Central memory CD8-positive, alpha-beta T cell (primary cell): ENCODE data around the gene HSD11B2.

Experiments used
- ATAC-seq: fragments of 150-1000 bp; cut with Tn5 transposase; replicated peaks from 2 replicates; pipeline ENCODE4 v1.10.0; 2022; ENCODE audit warnings: mild to moderate bottlenecking, moderate FRiP score, moderate number of reproducible peaks; ENCODE audit not compliant: poor library complexity, severe bottlenecking; ENCODE audit errors: extremely low read depth
- DNase-seq, 2 donors: peaks; one replicate each; pipeline ENCODE4 v3.0.0; 2021; ENCODE audit warnings: low spot score in 2 of 2
- H3K27ac Mint-ChIP-seq: one replicate; pipeline ENCODE4 v1.8.0; 2022; ENCODE audit warnings: low read depth, mild to moderate bottlenecking, moderate library complexity, mixed read lengths
- H3K27me3 Mint-ChIP-seq: one replicate; pipeline ENCODE4 v1.8.0; 2022; ENCODE audit warnings: mixed read lengths
- H3K36me3 Mint-ChIP-seq: one replicate; pipeline ENCODE4 v1.8.0; 2022; ENCODE audit warnings: mild to moderate bottlenecking, moderate library complexity, mixed read lengths; ENCODE audit not compliant: insufficient read depth
- H3K4me1 Mint-ChIP-seq: one replicate; pipeline ENCODE4 v1.8.0; 2022; ENCODE audit warnings: mixed read lengths
- H3K4me3 Mint-ChIP-seq: one replicate; pipeline ENCODE4 v1.8.0; 2022; ENCODE audit warnings: mild to moderate bottlenecking, moderate library complexity, mixed read lengths
- H3K9me3 Mint-ChIP-seq: one replicate; pipeline ENCODE4 v1.8.0; 2022; ENCODE audit warnings: mixed read lengths

Gene HSD11B2

GRCh38 chr16:67425580-67425979 is 5.3 kb upstream of the HSD11B2 start:
- Mint-ChIP-seq H3K27ac (no peak overlapping the region), H3K9me3 (no peaks in the 10 kb centered on the region), H3K4me1 (peaks cover 5% of the 10 kb centered on the region), H3K36me3 (peaks cover 2% of the 10 kb centered on the region), H3K4me3 (no peak overlapping the region), H3K27me3 (peaks cover 75% of the 10 kb centered on the region)
- DNase-seq (no peak), ATAC-seq (no peak)

- no peak for ATAC-seq
- Mint-ChIP-seq H3K27ac (no peak overlapping the region), H3K27me3 (peaks cover 76% of the 10 kb centered on the region), H3K4me3 (no peak overlapping the region), H3K9me3 (no peaks in the 10 kb centered on the region), H3K4me1 (peaks cover 5% of the 10 kb centered on the region), H3K36me3 (peaks cover 2% of the 10 kb centered on the region)
- DNase-seq = no peak
Measured at GRCh38 chr16:67426022-67426421, 4.9 kb upstream of the HSD11B2 start.

GRCh38 chr16:67426950-67427349 is 4.0 kb upstream of the HSD11B2 start:
- Mint-ChIP-seq H3K9me3 (no peaks in the 10 kb centered on the region), H3K4me3 (no peak overlapping the region), H3K27ac (no peak overlapping the region), H3K36me3 (peaks cover 2% of the 10 kb centered on the region), H3K4me1 (peaks cover 5% of the 10 kb centered on the region), H3K27me3 (peaks cover 76% of the 10 kb centered on the region)
- DNase-seq = no peak
- ATAC-seq = no peak

DNA sequence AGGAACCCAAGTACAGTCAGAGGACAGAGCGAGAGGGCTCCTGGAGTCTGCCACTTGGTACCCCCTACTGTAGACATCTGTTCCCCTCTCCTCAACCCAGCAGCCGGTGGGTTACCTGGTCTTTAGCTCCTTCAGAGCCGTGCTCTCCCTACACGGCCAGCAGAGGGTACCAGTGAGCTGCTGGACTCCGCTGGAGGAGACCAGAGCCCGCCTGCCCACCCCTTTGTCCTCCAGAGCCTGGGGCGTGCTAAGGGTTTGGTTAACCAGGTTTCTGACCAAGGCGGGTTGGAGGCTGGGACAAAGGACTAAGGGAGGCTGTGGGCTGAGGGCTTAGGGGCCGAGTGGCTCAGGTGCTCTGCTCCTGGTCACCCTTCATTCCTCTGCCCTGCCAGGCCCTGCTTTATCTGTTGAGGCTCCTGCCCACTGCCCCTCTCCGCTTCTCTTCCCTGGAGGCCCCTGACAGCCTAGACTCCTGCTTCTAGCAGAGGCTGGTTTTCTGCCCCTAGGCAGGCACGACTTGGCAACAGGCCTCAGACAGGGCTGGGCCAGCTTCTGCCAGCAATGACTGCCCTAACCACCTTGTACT is 2.7 kb upstream of the HSD11B2 start:
- Mint-ChIP-seq H3K27me3 (peaks cover 66% of the 10 kb centered on the region), H3K4me1 (peaks cover 5% of the 10 kb centered on the region)
- peak; percentile 46 for ATAC-seq

DNA sequence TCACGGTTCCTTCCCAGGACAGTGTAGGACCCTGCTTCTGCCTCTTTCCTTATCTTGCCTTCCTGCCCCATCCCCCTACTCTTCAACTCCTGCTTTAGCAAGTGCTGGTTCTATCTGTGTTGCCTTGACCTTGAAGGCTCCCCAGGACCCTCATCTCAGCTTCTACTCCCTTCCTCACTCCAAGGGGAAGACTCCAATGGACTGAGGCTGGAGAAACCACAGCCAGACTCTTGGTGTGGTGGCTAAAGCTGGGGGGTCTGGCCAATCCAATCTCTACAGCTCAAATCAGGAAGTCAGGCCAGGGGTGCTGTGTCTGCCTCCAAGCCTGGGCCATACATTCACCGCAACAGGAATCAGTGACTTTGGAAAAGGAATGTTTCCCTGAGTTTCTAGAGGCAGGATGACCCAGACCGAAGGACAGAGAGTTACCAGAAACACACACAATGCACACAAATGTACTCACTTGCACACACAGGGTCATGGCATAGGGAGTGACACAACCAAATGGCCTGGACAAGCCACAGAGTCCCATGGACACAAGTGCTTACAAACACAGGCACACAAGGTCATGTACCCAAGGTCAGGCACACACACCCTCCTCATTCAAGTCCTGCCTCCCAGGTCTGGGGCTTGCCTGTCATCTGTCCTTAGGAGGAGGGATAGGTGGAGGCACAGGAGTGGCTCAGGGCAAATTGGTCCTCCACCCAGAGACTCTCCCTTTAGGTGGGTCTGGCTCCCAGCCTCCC is 1.7 kb upstream of the HSD11B2 start:
- Mint-ChIP-seq H3K27ac (no peak overlapping the region), H3K27me3 (peaks cover 57% of the 10 kb centered on the region)

More for the DNA sequence above, 2.7 kb upstream of the HSD11B2 start:
- peaks cover 2% of the 10 kb centered on the region for H3K36me3 Mint-ChIP-seq
- peak; percentile 23 to 40 for DNase-seq
- H3K27ac Mint-ChIP-seq = no peak overlapping the region
- no peaks in the 10 kb centered on the region for H3K9me3 Mint-ChIP-seq
- no peak overlapping the region for H3K4me3 Mint-ChIP-seq

GRCh38 chr16:67429799-67430503 is 970 bp upstream of the HSD11B2 start:
- Mint-ChIP-seq H3K4me1 (peaks cover 5% of the 10 kb centered on the region), H3K27ac (no peak overlapping the region), H3K4me3 (peak overlapping the region; percentile 83), H3K27me3 (peaks cover 54% of the 10 kb centered on the region), H3K36me3 (peaks cover 2% of the 10 kb centered on the region), H3K9me3 (no peaks in the 10 kb centered on the region)
- no peak for DNase-seq
- ATAC-seq = no peak

More for the DNA sequence above, 1.7 kb upstream of the HSD11B2 start:
- peak overlapping the region; percentile 83 for H3K4me3 Mint-ChIP-seq
- peaks cover 5% of the 10 kb centered on the region for H3K4me1 Mint-ChIP-seq
- no peak for DNase-seq
- no peaks in the 10 kb centered on the region for H3K9me3 Mint-ChIP-seq
- peaks cover 2% of the 10 kb centered on the region for H3K36me3 Mint-ChIP-seq
- no peak for ATAC-seq

- H3K36me3 Mint-ChIP-seq = peaks cover 2% of the 10 kb centered on the region
- H3K27me3 Mint-ChIP-seq = peaks cover 48% of the 10 kb centered on the region
- H3K4me3 Mint-ChIP-seq = peak overlapping the region; percentile 83
- no peaks in the 10 kb centered on the region for H3K9me3 Mint-ChIP-seq
- H3K4me1 Mint-ChIP-seq = peaks cover 5% of the 10 kb centered on the region
- ATAC-seq (peak; percentile 53), DNase-seq (no peak)
- H3K27ac Mint-ChIP-seq = no peak overlapping the region
Measured at GRCh38 chr16:67430504-67430976, 381 bp upstream of the HSD11B2 start.

GRCh38 chr16:67431775-67432505 is 1.0 kb downstream of the HSD11B2 start:
- peaks cover 37% of the 10 kb centered on the region for H3K27me3 Mint-ChIP-seq

GRCh38 chr16:67432506-67432890 is 1.6 kb downstream of the HSD11B2 start:
- Mint-ChIP-seq H3K27me3 (peaks cover 31% of the 10 kb centered on the region), H3K4me1 (peaks cover 5% of the 10 kb centered on the region), H3K4me3 (no peak overlapping the region), H3K36me3 (peaks cover 2% of the 10 kb centered on the region), H3K9me3 (no peaks in the 10 kb centered on the region), H3K27ac (no peak overlapping the region)
- no peak for DNase-seq
- ATAC-seq = no peak

More at GRCh38 chr16:67431775-67432505, 1.0 kb downstream of the HSD11B2 start:
- Mint-ChIP-seq H3K36me3 (peaks cover 2% of the 10 kb centered on the region), H3K4me1 (peaks cover 5% of the 10 kb centered on the region), H3K9me3 (no peaks in the 10 kb centered on the region), H3K27ac (no peak overlapping the region), H3K4me3 (peak overlapping the region; percentile 50)
- ATAC-seq = no peak
- DNase-seq = no peak

DNA sequence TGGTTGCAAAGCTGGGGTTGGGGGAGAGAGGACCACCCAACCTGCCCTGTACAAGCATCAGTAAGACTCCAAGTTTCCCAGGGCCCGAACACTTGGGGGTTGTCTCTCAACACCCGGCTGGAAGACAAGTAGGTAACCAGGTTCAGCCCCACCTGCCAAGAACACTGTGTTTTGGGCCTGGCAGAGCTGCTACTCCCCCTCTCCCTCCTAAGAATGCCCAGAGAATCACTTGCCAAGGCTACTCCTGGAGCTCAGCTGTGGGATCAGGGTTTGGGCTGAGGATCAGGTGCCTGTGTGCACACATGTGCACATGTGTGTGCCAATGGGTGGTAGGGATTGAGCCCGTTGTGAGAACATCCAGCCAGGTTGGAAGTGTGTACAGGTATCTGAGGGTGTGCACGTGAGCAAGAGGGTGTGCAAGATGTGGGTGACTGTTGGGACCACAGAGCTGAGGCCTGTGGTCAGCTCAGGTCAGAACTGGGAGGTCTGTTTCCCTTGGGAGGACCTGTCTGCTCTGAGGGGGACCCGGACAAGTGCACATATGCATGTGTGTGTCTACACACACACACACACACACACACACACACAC is 2.3 kb downstream of the HSD11B2 start:
- Mint-ChIP-seq H3K36me3 (peaks cover 2% of the 10 kb centered on the region), H3K9me3 (no peaks in the 10 kb centered on the region), H3K27me3 (peaks cover 24% of the 10 kb centered on the region), H3K4me3 (no peak overlapping the region), H3K27ac (no peak overlapping the region), H3K4me1 (peaks cover 5% of the 10 kb centered on the region)
- DNase-seq (no peak), ATAC-seq (no peak)

DNA sequence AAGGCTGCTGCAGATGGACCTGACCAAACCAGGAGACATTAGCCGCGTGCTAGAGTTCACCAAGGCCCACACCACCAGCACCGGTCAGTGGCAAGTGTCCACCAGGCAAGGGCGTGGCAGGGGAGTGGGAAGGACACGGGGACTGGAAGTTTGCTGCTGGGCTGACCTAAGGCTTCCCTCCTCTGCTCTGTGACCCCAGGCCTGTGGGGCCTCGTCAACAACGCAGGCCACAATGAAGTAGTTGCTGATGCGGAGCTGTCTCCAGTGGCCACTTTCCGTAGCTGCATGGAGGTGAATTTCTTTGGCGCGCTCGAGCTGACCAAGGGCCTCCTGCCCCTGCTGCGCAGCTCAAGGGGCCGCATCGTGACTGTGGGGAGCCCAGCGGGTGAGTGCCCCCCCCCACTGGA is 4.8 kb downstream of the HSD11B2 start:
- peaks cover 6% of the 10 kb centered on the region for H3K36me3 Mint-ChIP-seq
- peaks cover 8% of the 10 kb centered on the region for H3K4me1 Mint-ChIP-seq
- ATAC-seq (no peak), DNase-seq (no peak)
- H3K27me3 Mint-ChIP-seq = no peaks in the 10 kb centered on the region
- no peak overlapping the region for H3K4me3 Mint-ChIP-seq
- H3K27ac Mint-ChIP-seq = no peak overlapping the region
- no peaks in the 10 kb centered on the region for H3K9me3 Mint-ChIP-seq

- Mint-ChIP-seq H3K9me3 (no peaks in the 10 kb centered on the region), H3K27me3 (no peaks in the 10 kb centered on the region), H3K4me1 (peaks cover 8% of the 10 kb centered on the region), H3K36me3 (peaks cover 7% of the 10 kb centered on the region), H3K27ac (no peak overlapping the region), H3K4me3 (no peak overlapping the region)
- ATAC-seq (no peak), DNase-seq (no peak)
Measured at GRCh38 chr16:67436640-67437193, 5.8 kb downstream of the HSD11B2 start.
